Heart left ventricle (tissue), 13 donors: Measurements from ENCODE around the gene SLIT3.

Experiments used
- CTCF ChIP-seq, 12 donors: fragments of 200-600 bp; sonication (generic) in 4 of 12; IDR thresholded peaks; one replicate each; pipeline versions ENCODE4 v1.5.0 to v1.8.0; 2018 to 2022; ENCODE audit warnings: antibody characterized with exemption in 12 of 12, mild to moderate bottlenecking in 5 of 12
- POLR2A ChIP-seq, 2 donors: fragments of 450-650 bp; IDR thresholded peaks; one replicate each; pipeline ENCODE4 v1.6.1; 2017; ENCODE audit warnings: antibody characterized with exemption in 2 of 2, mild to moderate bottlenecking in 2 of 2, moderate library complexity in 2 of 2
- donor health status: ischemic (EF 13 %, LVEDD 7.1; RV severe dilation, severe dysfunction).
- donor health status: DM: no; HTN: yes; CAD: no.
- donor health status: DM: no; HTN: no; CAD: no.
- donor health status: ischemic (EF 25% LVEDD 6.9; RV normal size, moderate dysfunction).
- donor health status: ischemic (EF 25% LVEDD 5.7; RV mildly dilated, moderate dysfunction).
- donor health status: ischemic (EF 35%, LVEDD 5.7; RV mildly dilated, moderate dysfunction).
- donor health status: nonischemic (EF 11% LVEDD 7.7; RV severe dilation, severe dysfunction).
- donor health status: DM: yes; HTN: yes; CAD: no.
- donor health status: PGD.
- donor health status: ischemic (EF 29% LVEDD 5.4; RV normal size, mild dysfunction).
- donor health status: nonischemic (EF 23%, LVEDD 6.1; RV moderate dilation, normal function).

DNA sequence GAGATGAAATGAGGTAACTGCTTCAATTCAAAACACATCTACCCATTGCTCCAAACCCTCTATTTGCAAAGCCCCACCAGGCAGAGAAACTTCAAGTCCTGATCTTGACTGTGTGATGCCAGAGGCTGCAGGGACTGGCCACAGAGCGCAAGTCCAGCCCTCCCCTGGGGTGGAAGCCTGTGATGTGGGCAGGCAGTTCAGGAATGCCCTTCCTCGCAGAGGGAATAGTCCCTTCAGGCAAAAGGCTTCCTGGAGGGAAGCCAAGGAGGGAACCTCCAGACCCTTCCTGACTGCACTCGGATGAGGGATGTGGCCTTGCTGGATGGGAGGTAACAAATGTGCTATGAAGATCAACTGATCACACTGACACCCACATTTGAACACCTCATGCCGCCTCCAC is 131.2 kb downstream of the SLIT3 start:
- TF ChIP-seq CTCF (IDR thresholded peaks at IDR 0.05) (no peak), POLR2A (IDR thresholded peaks at IDR 0.05) (no peak)
